HEK293 (cell line): ENCODE data around the gene FRMD5.

Source experiments
- CTCF ChIA-PET: fragments of 350-600 bp; formaldehyde crosslinking; extraction: SDS; loops from one replicate; lab custom pipeline; 2021; ENCODE audit warnings: antibody characterized with exemption; lab: Yijun Ruan, JAX
- POLR2A ChIA-PET: fragments of 300-600 bp; formaldehyde crosslinking; extraction: SDS; loops from one replicate; lab custom pipeline; 2020; ENCODE audit warnings: antibody characterized with exemption, inconsistent platforms; lab: Yijun Ruan, JAX
- H3K27ac ChIP-seq: fragments of 200-500 bp; sonication (Bioruptor generic); 2 replicates; pipeline ENCODE4 v1.5.1; 2014; ENCODE audit warnings: low read depth, low read length, control low read depth, inconsistent platforms; ENCODE audit errors: extremely low read depth
- H3K36me3 ChIP-seq, 2 experiments: fragments of 200-500 bp in 1 of 2; sonication (Bioruptor generic) in 1 of 2; 1 replicate in 1 of 2; 2 replicates in 1 of 2; pipeline ENCODE4 v1.5.1; 2014 to 2017; ENCODE audit warnings: inconsistent platforms in 2 of 2, low read length in 2 of 2; ENCODE audit not compliant: control insufficient read depth in 2 of 2, insufficient read depth in 1 of 2
- H3K4me1 ChIP-seq: fragments of 200-500 bp; sonication (Bioruptor generic); 2 replicates; pipeline ENCODE4 v1.5.1; 2014; ENCODE audit warnings: mild to moderate bottlenecking, low read length, inconsistent platforms; ENCODE audit not compliant: control insufficient read depth, insufficient read depth
- H3K4me3 ChIP-seq: 2 replicates; pipeline ENCODE4 v1.5.1; 2011; ENCODE audit warnings: low read depth, mild to moderate bottlenecking, control low read depth, low read length, moderate library complexity
- H3K9me3 ChIP-seq: fragments of 200-500 bp; sonication (Bioruptor generic); 2 replicates; pipeline ENCODE4 v1.5.1; 2014; ENCODE audit warnings: low read depth, low read length, inconsistent platforms; ENCODE audit not compliant: control insufficient read depth, insufficient read depth
- BCL6B ChIP-seq: fragments of 450-650 bp; formaldehyde crosslinking; IDR thresholded peaks from 2 replicates; pipeline ENCODE4 v1.5.1; 2017; ENCODE audit warnings: missing biosample characterization, missing genetic modification characterization
- GLI4 ChIP-seq: fragments of 450-650 bp; formaldehyde crosslinking; IDR thresholded peaks from 2 replicates; pipeline ENCODE4 v1.5.1; 2016; ENCODE audit warnings: missing biosample characterization, missing genetic modification characterization
- ZBTB10 ChIP-seq: fragments of 450-650 bp; formaldehyde crosslinking; IDR thresholded peaks from 2 replicates; pipeline ENCODE4 v1.5.1; 2016; ENCODE audit warnings: missing biosample characterization, missing genetic modification characterization
- ZFHX2 ChIP-seq: fragments of 450-650 bp; formaldehyde crosslinking; conservative IDR thresholded peaks from 2 replicates; pipeline ENCODE4 v1.5.1; 2016; ENCODE audit warnings: missing biosample characterization, missing genetic modification characterization
- ZNF146 ChIP-seq: fragments of 450-650 bp; formaldehyde crosslinking; IDR thresholded peaks from 2 replicates; pipeline ENCODE4 v1.5.1; 2016; ENCODE audit warnings: missing biosample characterization, missing genetic modification characterization
- ZNF175 ChIP-seq: fragments of 450-650 bp; formaldehyde crosslinking; IDR thresholded peaks from 2 replicates; pipeline ENCODE4 v1.5.1; 2016; ENCODE audit warnings: missing biosample characterization, missing genetic modification characterization
- ZNF221 ChIP-seq: fragments of 450-650 bp; formaldehyde crosslinking; IDR thresholded peaks from 2 replicates; pipeline ENCODE4 v1.5.1; 2017; ENCODE audit warnings: missing biosample characterization, missing genetic modification characterization, borderline replicate concordance
- ZNF362 ChIP-seq: fragments of 450-650 bp; formaldehyde crosslinking; IDR thresholded peaks from 2 replicates; pipeline ENCODE4 v1.5.1; 2016; ENCODE audit warnings: missing biosample characterization, missing genetic modification characterization
- ZNF621 ChIP-seq: fragments of 450-650 bp; formaldehyde crosslinking; IDR thresholded peaks from 2 replicates; pipeline ENCODE4 v1.5.1; 2017; ENCODE audit warnings: missing biosample characterization, missing genetic modification characterization
- ZNF629 ChIP-seq: fragments of 450-650 bp; formaldehyde crosslinking; IDR thresholded peaks from 2 replicates; pipeline ENCODE4 v1.5.1; 2017; ENCODE audit warnings: missing biosample characterization, missing genetic modification characterization
- ZNF660 ChIP-seq: fragments of 450-650 bp; IDR thresholded peaks from 2 replicates; pipeline ENCODE4 v1.5.1; 2018; ENCODE audit warnings: missing biosample characterization, mild to moderate bottlenecking, missing genetic modification characterization
- ZNF777 ChIP-seq: fragments of 450-650 bp; formaldehyde crosslinking; IDR thresholded peaks from 2 replicates; pipeline ENCODE4 v1.5.1; 2017; ENCODE audit warnings: missing biosample characterization, missing genetic modification characterization, borderline replicate concordance
- TF ChIP-seq, protein P1 (sequence below): fragments of 450-650 bp; formaldehyde crosslinking; IDR thresholded peaks from 2 replicates; pipeline ENCODE4 v1.5.1; 2016; ENCODE audit warnings: missing biosample characterization, missing genetic modification characterization
- TF ChIP-seq, protein P2 (sequence below): fragments of 450-650 bp; formaldehyde crosslinking; IDR thresholded peaks from 2 replicates; pipeline ENCODE4 v1.5.1; 2016; ENCODE audit warnings: missing biosample characterization, missing genetic modification characterization
- TF ChIP-seq, protein P3 (sequence below): fragments of 450-650 bp; formaldehyde crosslinking; IDR thresholded peaks from 2 replicates; pipeline ENCODE4 v1.5.1; 2016; ENCODE audit warnings: missing biosample characterization, missing genetic modification characterization
- TF ChIP-seq, protein P4 (sequence below): fragments of 450-650 bp; formaldehyde crosslinking; IDR thresholded peaks from 2 replicates; pipeline ENCODE4 v1.5.1; 2016; ENCODE audit warnings: missing biosample characterization, missing genetic modification characterization, borderline replicate concordance

Gene FRMD5

DNA sequence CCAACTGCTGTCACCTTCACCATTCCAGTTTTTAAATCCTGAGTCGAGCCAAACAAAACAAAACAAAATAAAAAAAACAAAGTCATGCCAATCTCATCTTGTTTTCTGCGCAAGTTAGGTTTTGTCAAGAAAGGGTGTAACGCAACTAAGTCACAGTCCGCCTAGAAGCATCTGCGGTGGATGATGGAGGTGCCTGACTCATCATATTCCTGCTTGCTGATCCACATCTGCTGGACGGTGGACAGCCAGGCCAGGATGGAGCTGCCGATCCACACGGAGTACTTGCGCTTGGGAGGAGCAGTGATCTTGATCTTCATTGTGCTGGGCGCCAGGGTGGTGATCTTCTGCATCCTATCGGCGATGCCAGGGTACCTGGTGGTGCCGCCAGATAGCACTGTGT is 206.2 kb downstream of the FRMD5 start:
- Histone ChIP-seq H3K4me1 (no peaks in the 10 kb centered on the region), H3K4me3 (no peak overlapping the region), H3K27ac (no peak overlapping the region), H3K36me3 (peaks cover 0 to 4% of the 10 kb centered on the region in 2 experiments; a peak in 1 of 3 replicates), H3K9me3 (no peaks in the 10 kb centered on the region)
- no peak for TF ChIP-seq GLI4 (tag by site-specific recombination)
- TF ChIP-seq, protein P1, sequence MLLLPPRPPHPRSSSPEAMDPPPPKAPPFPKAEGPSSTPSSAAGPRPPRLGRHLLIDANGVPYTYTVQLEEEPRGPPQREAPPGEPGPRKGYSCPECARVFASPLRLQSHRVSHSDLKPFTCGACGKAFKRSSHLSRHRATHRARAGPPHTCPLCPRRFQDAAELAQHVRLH, result no peak
- no peak for TF ChIP-seq ZNF362 (tag by site-specific recombination)
- no peak for TF ChIP-seq ZNF629
- TF ChIP-seq ZNF777, result no peak
- TF ChIP-seq ZNF660 (tag by site-specific recombination), result no peak
- TF ChIP-seq, protein P2, sequence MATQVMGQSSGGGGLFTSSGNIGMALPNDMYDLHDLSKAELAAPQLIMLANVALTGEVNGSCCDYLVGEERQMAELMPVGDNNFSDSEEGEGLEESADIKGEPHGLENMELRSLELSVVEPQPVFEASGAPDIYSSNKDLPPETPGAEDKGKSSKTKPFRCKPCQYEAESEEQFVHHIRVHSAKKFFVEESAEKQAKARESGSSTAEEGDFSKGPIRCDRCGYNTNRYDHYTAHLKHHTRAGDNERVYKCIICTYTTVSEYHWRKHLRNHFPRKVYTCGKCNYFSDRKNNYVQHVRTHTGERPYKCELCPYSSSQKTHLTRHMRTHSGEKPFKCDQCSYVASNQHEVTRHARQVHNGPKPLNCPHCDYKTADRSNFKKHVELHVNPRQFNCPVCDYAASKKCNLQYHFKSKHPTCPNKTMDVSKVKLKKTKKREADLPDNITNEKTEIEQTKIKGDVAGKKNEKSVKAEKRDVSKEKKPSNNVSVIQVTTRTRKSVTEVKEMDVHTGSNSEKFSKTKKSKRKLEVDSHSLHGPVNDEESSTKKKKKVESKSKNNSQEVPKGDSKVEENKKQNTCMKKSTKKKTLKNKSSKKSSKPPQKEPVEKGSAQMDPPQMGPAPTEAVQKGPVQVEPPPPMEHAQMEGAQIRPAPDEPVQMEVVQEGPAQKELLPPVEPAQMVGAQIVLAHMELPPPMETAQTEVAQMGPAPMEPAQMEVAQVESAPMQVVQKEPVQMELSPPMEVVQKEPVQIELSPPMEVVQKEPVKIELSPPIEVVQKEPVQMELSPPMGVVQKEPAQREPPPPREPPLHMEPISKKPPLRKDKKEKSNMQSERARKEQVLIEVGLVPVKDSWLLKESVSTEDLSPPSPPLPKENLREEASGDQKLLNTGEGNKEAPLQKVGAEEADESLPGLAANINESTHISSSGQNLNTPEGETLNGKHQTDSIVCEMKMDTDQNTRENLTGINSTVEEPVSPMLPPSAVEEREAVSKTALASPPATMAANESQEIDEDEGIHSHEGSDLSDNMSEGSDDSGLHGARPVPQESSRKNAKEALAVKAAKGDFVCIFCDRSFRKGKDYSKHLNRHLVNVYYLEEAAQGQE (tag by site-specific recombination), result no peak
- TF ChIP-seq ZBTB10 (tag by site-specific recombination), result no peak
- TF ChIP-seq ZFHX2 (tag by site-specific recombination), result no peak
- no peak for TF ChIP-seq BCL6B (tag by site-specific recombination)
- no peak for TF ChIP-seq ZNF175
- TF ChIP-seq, protein P3, sequence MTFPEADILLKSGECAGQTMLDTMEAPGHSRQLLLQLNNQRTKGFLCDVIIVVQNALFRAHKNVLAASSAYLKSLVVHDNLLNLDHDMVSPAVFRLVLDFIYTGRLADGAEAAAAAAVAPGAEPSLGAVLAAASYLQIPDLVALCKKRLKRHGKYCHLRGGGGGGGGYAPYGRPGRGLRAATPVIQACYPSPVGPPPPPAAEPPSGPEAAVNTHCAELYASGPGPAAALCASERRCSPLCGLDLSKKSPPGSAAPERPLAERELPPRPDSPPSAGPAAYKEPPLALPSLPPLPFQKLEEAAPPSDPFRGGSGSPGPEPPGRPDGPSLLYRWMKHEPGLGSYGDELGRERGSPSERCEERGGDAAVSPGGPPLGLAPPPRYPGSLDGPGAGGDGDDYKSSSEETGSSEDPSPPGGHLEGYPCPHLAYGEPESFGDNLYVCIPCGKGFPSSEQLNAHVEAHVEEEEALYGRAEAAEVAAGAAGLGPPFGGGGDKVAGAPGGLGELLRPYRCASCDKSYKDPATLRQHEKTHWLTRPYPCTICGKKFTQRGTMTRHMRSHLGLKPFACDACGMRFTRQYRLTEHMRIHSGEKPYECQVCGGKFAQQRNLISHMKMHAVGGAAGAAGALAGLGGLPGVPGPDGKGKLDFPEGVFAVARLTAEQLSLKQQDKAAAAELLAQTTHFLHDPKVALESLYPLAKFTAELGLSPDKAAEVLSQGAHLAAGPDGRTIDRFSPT (tag by site-specific recombination), result no peak
- TF ChIP-seq, protein P4, sequence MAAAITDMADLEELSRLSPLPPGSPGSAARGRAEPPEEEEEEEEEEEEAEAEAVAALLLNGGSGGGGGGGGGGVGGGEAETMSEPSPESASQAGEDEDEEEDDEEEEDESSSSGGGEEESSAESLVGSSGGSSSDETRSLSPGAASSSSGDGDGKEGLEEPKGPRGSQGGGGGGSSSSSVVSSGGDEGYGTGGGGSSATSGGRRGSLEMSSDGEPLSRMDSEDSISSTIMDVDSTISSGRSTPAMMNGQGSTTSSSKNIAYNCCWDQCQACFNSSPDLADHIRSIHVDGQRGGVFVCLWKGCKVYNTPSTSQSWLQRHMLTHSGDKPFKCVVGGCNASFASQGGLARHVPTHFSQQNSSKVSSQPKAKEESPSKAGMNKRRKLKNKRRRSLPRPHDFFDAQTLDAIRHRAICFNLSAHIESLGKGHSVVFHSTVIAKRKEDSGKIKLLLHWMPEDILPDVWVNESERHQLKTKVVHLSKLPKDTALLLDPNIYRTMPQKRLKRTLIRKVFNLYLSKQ (tag by site-specific recombination), result no peak
- no peak for TF ChIP-seq ZNF221
- no peak for TF ChIP-seq ZNF621 (tag by site-specific recombination)
- TF ChIP-seq ZNF146 (tag by site-specific recombination), result no peak
- ChIA-PET CTCF (no interaction called here), POLR2A (no interaction called here)
